GM12801 (cell line): ENCODE measurements around the gene CHRNA7.

Source experiments
- CTCF ChIP-seq: IDR thresholded peaks from one replicate; pipeline ENCODE4 v1.5.1; 2011; ENCODE audit warnings: control low read depth; ENCODE audit not compliant: insufficient read length; ENCODE audit errors: extremely low read depth

CHRNA7 gene

GRCh38 chr15:32035285-32035684 lies 5.0 kb downstream of the CHRNA7 start:
- no peak for TF ChIP-seq CTCF

DNA sequence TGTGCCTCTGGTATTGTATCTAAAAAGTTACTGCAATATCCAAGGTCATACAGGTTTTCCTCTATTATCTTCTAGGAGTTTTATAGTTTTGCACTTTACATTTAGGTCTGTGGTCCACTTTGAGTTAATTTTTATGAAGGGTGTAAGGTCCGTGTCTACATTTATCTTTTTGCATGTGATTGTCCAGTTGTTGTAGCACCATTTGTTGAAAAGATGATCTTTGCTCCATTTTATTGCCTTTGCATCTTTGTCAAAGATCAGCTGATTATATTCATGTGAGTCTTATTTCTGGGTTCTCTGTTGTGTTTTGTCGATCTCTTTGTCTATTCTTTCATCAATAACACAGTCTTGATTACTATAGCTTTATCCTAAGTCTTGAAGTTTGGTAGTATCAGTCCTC lies 6.7 kb downstream of the CHRNA7 start:
- no peak for TF ChIP-seq CTCF

- no peak for TF ChIP-seq CTCF
Measured at GRCh38 chr15:32041294-32041693, 11.0 kb downstream of the CHRNA7 start.

DNA sequence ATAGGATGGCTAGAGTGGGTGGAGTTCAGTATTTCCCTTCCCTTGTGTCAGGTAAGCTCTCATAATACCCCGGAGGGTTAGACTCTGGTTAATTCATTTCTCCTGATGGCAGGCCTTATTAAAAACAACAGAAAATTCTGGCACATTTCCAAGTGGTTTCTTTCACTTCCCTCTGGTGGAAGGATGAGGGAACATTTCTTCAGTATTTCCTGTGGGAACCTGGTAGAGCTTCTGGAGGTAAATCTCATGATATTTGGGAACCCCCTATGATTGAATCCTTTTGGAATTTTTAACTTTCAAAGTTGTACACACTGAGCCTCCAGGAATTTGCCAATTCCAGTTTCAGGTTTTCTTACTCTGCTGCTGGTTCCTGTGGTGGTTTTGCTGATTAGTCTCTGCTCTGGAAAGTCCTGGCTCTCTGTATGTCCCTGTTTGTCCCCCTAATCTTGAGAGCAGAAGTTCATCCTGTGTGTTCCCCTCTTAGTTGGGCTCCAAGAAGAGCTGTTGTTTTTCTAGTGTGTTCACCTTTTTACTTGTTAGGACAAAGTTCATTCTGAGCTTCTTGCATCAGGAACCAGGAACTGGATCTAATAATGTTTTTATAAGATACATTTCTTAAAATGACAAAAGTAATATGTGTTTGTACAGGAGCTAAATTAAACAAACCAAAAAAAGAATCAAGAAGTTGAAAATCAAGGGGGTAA lies 12.1 kb downstream of the CHRNA7 start:
- TF ChIP-seq CTCF = no peak

GRCh38 chr15:32053719-32054118 lies 23.4 kb downstream of the CHRNA7 start:
- no peak for TF ChIP-seq CTCF

DNA sequence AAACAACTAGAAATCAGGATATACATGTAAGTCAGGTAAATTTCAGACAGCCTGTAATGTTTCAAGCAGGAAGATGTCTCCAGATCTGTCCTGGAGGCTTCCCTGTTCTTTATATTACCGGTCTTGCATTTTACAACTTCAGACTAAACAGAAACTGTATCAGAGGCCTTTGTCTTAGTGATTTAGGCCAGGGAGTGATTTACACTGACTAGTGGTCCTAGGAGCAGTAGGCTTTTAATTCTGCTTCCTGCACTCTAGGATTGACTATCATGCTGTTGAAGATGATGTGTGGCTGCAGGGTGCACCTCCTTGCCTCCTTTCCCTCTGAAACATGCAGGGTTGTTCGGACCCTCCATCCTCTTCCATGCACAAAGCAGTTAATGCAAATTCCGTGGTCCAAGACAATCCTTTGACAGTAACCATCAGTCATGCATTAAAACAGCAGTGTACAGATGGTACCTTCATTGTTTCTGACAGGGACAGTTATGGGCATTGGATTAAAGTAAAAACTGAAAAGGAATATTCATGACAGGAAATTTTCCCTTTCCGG lies 27.6 kb downstream of the CHRNA7 start:
- no peak for TF ChIP-seq CTCF

GRCh38 chr15:32060706-32061105 lies 30.4 kb downstream of the CHRNA7 start:
- TF ChIP-seq CTCF = no peak

DNA sequence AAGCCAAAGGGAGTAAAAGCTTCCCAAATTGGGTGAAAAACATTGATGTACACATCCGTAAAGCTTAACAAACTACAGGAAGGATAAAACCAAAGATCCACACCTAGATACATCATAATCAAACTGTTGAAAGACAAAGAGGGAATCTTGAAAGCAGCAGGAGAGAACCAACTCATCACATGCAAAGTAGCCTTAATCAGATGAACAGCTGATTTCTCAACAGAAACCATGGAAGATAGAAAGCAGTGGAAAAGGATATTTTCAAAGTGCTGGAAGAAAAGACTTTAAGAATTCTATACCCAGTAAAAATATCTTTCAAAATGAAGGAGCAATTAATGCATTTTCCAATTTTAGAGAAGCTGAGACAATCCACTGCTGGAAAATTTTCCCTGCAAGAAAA lies 36.8 kb downstream of the CHRNA7 start:
- TF ChIP-seq CTCF = no peak
